Stimulated activated CD4-positive, alpha-beta T cell treated with anti-CD3 and anti-CD28 coated beads, Interleukin-4, amount 100 ng/mL, for 4 hours (primary cell): Measurements from ENCODE around the gene PYY.
A peak's percentile ranks its signal among the peaks of the same experiment; 100 is the strongest.

Experiments
- DNase-seq, 2 experiments: peaks; one replicate each; pipeline ENCODE4 v3.0.0-alpha.2; 2020

PYY gene

DNA sequence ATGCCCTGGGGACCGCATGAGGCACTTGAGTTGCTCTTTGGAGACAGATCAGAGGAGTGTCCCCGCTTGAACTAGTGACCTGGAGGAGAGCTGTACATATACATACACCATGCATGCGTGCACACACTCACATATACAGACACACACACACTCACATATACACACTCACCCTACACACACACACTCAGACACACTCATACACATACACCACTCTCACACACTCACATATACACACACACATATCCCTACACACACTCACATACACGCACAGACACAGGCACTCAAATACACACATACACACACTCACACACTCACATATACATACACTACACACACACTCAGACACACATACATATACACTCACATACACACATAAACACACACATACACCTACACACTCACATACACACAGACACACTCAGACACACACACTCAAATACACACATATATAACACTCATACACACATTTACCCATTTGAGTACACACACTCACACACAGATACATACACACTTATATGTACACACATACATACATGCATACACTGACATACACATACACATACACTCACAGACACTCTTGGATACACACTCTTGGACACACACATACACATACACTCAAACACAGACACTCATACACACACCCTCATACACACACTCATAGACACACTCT, 41.0 kb downstream of the PYY start:
- DNase-seq: no peak

DNA sequence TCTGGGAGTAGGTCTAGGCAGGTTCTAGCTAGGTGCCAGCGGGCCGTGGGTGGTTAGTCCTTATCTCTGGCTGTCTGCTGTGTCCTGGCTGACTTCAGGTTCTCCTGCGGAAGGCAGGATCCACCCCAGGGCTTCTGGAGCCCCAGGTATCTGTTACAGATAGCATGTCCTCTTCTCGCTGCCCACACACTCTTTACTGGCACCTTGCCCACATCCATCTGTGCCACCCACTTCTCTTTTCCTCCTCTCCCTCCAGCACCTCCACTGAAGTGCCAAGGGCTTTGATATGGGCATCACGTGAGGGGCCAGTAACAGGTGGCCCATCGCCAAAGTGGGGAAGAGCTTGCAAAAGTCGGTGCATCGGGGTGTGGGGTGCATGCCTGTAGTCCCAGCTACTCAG, 41.8 kb downstream of the PYY start:
- no peak for DNase-seq

DNA sequence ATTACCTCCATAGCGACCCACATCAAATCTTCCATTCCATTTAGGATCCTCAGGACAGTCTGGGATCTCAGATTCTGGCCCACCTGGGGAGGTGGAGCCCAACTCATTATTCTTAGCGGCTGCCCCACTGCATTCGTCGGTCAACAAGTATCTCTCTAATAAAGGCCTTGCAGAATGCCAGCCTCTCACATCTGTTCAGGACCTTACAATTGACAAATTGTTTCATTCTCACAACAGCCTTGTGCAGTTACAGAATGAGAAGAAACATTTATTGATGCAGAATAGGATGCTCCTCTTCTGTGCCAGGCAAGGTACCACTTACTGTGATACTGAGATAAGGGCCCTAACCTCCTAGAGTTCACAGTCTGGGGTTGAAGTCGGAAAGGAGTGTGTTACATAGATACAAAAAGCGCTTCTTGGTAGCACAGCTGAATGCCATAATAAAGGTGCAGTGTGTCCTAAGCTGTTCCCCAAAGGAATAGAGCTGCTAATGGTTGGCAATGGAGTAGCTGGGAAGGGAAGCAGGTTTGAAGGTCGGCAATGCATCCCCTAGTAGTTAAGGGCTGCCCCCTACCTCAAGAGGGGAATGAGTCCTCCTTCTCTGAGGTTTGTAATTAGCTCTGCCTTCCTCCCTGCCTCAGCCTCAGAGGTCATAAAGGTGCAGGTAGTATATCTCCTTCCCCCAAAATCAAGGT, 44.1 kb downstream of the PYY start:
- DNase-seq: no peak

DNA sequence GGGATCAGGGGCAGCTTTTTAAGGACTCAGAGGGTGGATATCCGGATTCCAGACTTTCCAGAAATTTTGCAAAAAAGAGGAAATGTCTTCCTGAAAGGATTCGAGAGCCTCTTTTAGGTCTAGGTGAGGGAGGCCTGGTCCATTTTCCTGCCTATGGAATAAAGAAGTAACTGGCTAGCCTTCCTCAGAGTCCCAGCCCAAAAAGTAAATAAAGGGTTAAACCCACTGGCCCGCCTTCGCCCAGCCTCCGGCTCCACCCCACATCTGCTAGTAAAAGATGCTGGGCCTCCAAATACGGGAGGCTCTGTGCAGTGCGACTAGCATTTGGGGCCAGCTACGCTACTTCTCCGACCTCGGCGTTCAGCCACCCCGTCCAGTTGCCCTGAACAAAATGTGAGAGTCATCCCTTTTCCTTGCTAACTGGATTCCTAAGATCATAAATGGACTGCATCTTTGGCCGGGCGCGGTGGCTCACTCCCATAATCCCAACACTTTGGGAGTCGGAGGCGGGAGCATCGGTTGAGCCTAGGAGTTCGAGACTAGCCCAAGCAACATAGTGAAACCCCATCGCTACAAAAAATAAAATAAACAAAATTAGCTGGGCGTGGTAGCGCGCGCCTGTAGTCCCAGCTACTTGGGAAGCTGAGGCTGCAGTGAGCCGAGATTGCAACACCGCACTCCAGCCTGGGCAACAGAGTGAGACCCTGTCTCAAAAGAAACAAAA, 45.6 kb downstream of the PYY start:
- peak; percentile 53 for DNase-seq

DNA sequence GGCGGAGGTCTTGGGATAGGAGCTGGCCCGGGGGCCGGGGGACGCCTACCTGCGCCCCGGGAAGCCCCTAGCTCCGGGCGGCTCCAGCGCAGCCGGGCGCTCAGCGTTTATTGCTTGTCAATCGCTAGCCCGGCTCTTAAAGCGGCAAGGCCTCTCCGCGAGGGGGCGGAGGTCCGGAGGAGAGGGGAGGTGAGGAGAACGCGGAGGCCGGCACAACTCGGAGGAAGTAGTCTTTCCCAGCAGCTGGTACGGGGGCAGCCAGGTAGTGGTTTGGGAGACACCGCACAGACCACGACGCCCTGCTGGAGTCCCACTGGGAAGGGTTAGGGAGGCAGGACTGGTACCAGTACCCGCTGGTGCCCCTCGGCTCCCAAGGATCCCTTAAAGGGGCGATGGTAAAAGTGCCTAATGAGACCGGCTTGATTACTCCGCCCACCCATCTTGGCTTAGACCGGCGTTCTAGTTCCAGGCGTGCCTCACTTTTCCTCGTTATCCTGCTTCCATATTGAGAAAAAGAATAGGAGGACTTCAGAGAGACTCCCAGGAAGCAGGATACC, 46.2 kb downstream of the PYY start, which contains the start of gene MPP2:
Gene MPP2, minus strand, starts transcription at position 112 of the 557 bp plus-strand sequence. CDS start 3,076 bp downstream, outside the sequence.
- DNase-seq: peak; percentile 42 to 44

DNA sequence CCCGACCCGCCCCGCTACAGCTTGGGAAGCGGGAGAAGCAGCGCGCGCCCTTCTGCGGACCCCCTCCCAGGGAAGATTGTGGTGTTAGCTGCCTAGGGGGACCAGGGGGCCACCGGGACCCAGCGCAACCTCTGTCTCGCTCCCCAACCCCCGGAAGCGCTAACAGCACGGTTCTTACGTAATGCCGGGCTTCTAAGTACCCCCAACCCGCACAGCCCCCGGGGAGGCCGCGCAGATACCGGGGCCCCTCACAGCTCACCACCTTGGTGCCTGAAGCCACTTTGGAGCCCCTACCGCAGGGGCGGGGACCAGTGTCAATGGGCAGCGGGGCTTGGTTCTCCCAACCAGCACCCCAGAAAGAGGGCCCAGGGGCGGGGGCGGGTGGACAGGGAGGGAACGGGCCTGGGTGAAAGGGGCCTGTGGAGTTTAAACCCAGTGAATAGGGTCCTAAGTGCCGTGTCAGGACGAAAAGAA, 46.8 kb downstream of the PYY start:
- DNase-seq: no peak

DNA sequence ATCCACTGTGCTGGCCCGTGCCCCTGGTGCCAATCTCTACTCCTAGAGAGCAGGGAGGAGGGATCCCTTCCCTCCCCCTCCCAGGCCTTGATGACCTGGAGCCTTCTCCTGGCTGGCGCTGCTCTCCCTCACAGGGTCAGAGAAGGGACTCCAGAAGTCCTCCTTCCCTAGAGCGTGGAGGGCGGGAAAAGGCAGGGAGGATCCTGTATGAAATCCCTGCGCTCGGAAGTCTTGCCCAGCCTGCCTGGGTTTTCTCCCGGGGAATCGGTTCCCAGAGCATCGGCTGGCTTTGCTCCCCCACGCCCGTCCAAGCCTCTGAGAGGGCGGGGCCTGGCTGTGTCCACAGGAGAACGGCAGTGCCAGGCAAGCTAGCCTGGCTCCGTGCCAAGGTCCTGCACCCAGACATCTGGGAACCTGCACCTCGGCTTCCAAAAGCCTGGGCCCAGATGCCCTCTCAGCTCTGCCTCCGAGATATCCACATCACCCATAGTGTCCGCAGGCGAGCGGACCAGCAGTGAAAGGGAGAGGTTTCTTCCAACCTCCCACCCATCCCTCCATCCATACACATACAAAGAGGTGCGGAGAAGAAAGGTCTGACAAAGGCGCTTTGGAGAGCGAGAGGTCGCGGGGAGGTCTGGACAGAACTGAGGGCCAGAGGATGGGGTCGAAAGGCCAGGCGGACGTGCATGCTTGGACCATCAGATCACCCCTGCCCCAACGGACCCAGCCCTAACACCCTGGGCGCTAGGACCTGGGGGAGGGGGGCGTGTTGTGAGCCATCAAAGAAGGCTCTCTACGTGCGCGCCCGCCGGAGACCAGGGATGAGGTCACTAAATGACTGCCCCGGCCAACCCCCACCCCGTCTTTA, 47.5 kb downstream of the PYY start:
- DNase-seq: peak in 1 of 2 experiments; percentile 21

DNA sequence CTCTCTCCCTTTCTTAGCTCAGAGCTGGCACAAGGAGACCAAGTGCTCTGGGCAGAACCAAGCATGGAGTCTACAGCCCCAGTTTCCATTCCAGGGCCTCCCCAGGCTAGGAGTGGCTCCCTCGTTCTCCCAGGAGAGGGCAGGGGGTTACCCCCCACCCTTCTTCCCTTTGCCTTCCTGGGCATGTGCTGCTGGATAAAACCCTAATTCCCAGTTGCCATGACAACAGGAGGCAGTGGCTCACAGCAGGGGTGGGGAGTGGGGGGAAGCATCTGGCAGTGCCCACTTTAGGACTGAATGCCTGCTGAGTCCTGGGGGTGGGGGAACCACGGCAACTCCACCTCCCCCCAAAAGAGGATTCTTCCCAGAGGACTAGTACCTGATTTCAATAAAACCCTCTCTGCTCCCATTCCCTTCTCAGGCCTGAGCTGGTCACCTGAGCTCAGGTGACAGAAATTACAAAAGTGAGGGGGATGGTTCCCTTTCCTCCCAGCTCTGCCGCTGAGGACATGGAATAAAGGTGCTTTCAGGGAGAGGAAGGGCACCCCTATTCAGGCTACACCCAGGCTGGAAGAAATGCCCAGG, 48.2 kb downstream of the PYY start:
- no peak for DNase-seq
